Skeletal muscle cell (primary cell): ENCODE data around the gene WSCD1.

ENCODE experiments used
- DNase-seq: peaks from one replicate; pipeline ENCODE4 v3.0.0-alpha.2; 2010; ENCODE audit warnings: low read depth
- H3K4me3 ChIP-seq: 2 replicates; pipeline ENCODE4 v1.5.1; 2011; ENCODE audit warnings: low read depth, mild to moderate bottlenecking, control low read depth, low read length, moderate library complexity

The WSCD1 gene

GRCh38 chr17:6172642-6173330, 102.6 kb downstream of the WSCD1 start:
- DNase-seq, result no peak
- no peak overlapping the region for H3K4me3 ChIP-seq

- no peak overlapping the region for H3K4me3 ChIP-seq
- DNase-seq, result no peak
These were observed 103.5 kb downstream of the WSCD1 start for GRCh38 chr17:6173653-6174052.
